HepG2 (cell line): Measurements from ENCODE around the gene AXIN1. TPM values are rescaled to one million over a fixed set of nuclear protein-coding genes. Genes with fewer than 3 reads are reported as not detected.

Experiments
- ATAC-seq: fragments of 200-7000 bp; cut with Tn5 transposase; 3 replicates; pipeline ENCODE4 v1.9.1; 2020; ENCODE audit warnings: mild to moderate bottlenecking, moderate library complexity
- BruUV-seq: library from RNA; stranded (reverse); fragments of 400-500 nt; replicated peaks from 2 replicates; lab custom pipeline; 2021; lab: Mats Ljungman, UMichigan
- CTCF ChIA-PET: fragments of 300-600 bp; formaldehyde crosslinking; extraction: SDS; loops from one replicate; lab custom pipeline; 2021; ENCODE audit warnings: low total read pairs, inconsistent platforms, low intra/inter-chr PET ratio; lab: Yijun Ruan, JAX
- POLR2A ChIA-PET: fragments of 350-600 bp; sonication (Branson Sonifier 250); formaldehyde crosslinking; loops from one replicate; lab custom pipeline; 2020; ENCODE audit warnings: antibody characterized with exemption, inconsistent platforms; lab: Yijun Ruan, JAX
- DNase-seq: peaks from one replicate; pipeline ENCODE4 v3.0.0-alpha.2; 2015; ENCODE audit warnings: low spot score
- FAIRE-seq: peaks from 3 replicates; lab custom pipeline; 2011; peaks lifted over from hg19 to GRCh38; lab: Jason Lieb, UNC
- H2AFZ ChIP-seq: one replicate; pipeline ENCODE4 v1.6.1; 2011; ENCODE audit warnings: low read length, inconsistent platforms
- H3K27ac ChIP-seq: fragments of 300-600 bp; 3 replicates; pipeline ENCODE4 v1.8.0; 2011; ENCODE audit warnings: mixed run types, mild to moderate bottlenecking, mixed read lengths, low read length, inconsistent platforms; ENCODE audit not compliant: insufficient read depth; ENCODE audit errors: extremely low read length
- H3K27me3 ChIP-seq, 2 experiments: fragments of 200-600 bp in 1 of 2; 2 replicates in 1 of 2; 3 replicates in 1 of 2; pipeline versions ENCODE4 v1.6.0 to v1.8.0; 2011; ENCODE audit warnings: low read length in 2 of 2, mild to moderate bottlenecking in 2 of 2, moderate library complexity in 2 of 2, inconsistent platforms in 1 of 2; ENCODE audit not compliant: insufficient read depth in 2 of 2, control insufficient read depth in 1 of 2
- H3K36me3 ChIP-seq, 2 experiments: fragments of 200-600 bp in 1 of 2; replicated peaks in 1 of 2; 2 replicates in 1 of 2; 3 replicates in 1 of 2; pipeline versions ENCODE4 v1.5.1 to v1.8.0; 2011; ENCODE audit warnings: low read length in 2 of 2, inconsistent platforms in 1 of 2; ENCODE audit not compliant: insufficient read depth in 2 of 2, control insufficient read depth in 1 of 2
- H3K4me1 ChIP-seq: 2 replicates; pipeline ENCODE4 v1.5.1; 2012; ENCODE audit warnings: low read length, inconsistent platforms; ENCODE audit not compliant: insufficient read depth
- H3K4me2 ChIP-seq: 2 replicates; pipeline ENCODE4 v1.6.0; 2011; ENCODE audit warnings: low read depth, low read length, inconsistent platforms
- H3K4me3 ChIP-seq, 3 experiments: fragments of 200-600 bp in 1 of 3; sonication (generic), shearing (Covaris generic) in 1 of 3; replicated peaks in 1 of 3; 2 replicates each; pipeline ENCODE4 v1.5.1; 2011 to 2016; ENCODE audit warnings: low read length in 3 of 3, inconsistent platforms in 2 of 3, low read depth in 2 of 3, mild to moderate bottlenecking in 2 of 3, control low read depth in 1 of 3, mixed read lengths in 1 of 3; ENCODE audit not compliant: insufficient read depth in 1 of 3
- H3K79me2 ChIP-seq: one replicate; pipeline ENCODE4 v1.6.1; 2011; ENCODE audit warnings: low read length, inconsistent platforms; ENCODE audit not compliant: insufficient read depth
- H3K9ac ChIP-seq: 2 replicates; pipeline ENCODE4 v1.6.0; 2011; ENCODE audit warnings: mild to moderate bottlenecking, low read depth, low read length, inconsistent platforms; ENCODE audit not compliant: insufficient read depth
- H3K9me3 ChIP-seq: 2 replicates; pipeline ENCODE4 v1.5.1; 2012; ENCODE audit warnings: mild to moderate bottlenecking, low read length
- H4K20me1 ChIP-seq: 2 replicates; pipeline ENCODE4 v1.6.0; 2011; ENCODE audit warnings: inconsistent platforms, mild to moderate bottlenecking, low read length, moderate library complexity; ENCODE audit not compliant: insufficient read depth
- CAMTA2 ChIP-seq: sonication (generic); formaldehyde crosslinking; IDR thresholded peaks from 2 replicates; pipeline ENCODE4 v1.4.0; 2020; ENCODE audit warnings: mild to moderate bottlenecking, missing genetic modification reagents, borderline replicate concordance
- GTF2F1 ChIP-seq: fragments of 150-350 bp; IDR thresholded peaks from 2 replicates; pipeline ENCODE4 v1.6.1; 2014; ENCODE audit warnings: low read length
- HBP1 ChIP-seq: IDR thresholded peaks from 2 replicates; pipeline ENCODE4 v1.6.1; 2016; ENCODE audit warnings: low read depth, control low read depth
- KLF16 ChIP-seq, 2 experiments: sonication (generic) in 1 of 2; formaldehyde crosslinking in 1 of 2; IDR thresholded peaks; 2 replicates each; pipeline versions ENCODE4 v1.6.1 to v1.8.0; 2016 to 2023; ENCODE audit warnings: missing genetic modification reagents in 2 of 2, missing compliant biosample characterization in 1 of 2
- MIXL1 ChIP-seq: IDR thresholded peaks from 2 replicates; pipeline ENCODE4 v1.6.1; 2016
- NFKBIZ ChIP-seq: IDR thresholded peaks from 2 replicates; pipeline ENCODE4 v1.6.1; 2018; ENCODE audit warnings: missing genetic modification reagents, missing compliant biosample characterization
- SMAD3 ChIP-seq: sonication (generic); formaldehyde crosslinking; IDR thresholded peaks from 2 replicates; pipeline ENCODE4 v1.4.0; 2020; ENCODE audit warnings: missing genetic modification reagents
- SNRNP70 ChIP-seq: fragments of 200-400 bp; formaldehyde crosslinking; IDR thresholded peaks from 2 replicates; pipeline ENCODE4 v1.6.1; 2017; ENCODE audit warnings: mild to moderate bottlenecking, low read depth, low read length, moderate library complexity
- TEAD2 ChIP-seq: sonication (generic); formaldehyde crosslinking; IDR thresholded peaks from 2 replicates; pipeline ENCODE4 v1.9.0; 2021; ENCODE audit warnings: missing genetic modification reagents
- ZBTB7A ChIP-seq: sonication (generic); formaldehyde crosslinking; IDR thresholded peaks from 2 replicates; pipeline ENCODE4 v1.8.0; 2022; ENCODE audit warnings: mild to moderate bottlenecking, missing genetic modification reagents
- ZFAT ChIP-seq: sonication (generic); formaldehyde crosslinking; conservative IDR thresholded peaks from 2 replicates; pipeline ENCODE4 v1.8.1; 2023; ENCODE audit warnings: missing genetic modification reagents, inconsistent platforms
- ZNF260 ChIP-seq: sonication (generic); formaldehyde crosslinking; IDR thresholded peaks from 2 replicates; pipeline ENCODE4 v1.4.0; 2020; ENCODE audit warnings: missing genetic modification reagents, low read depth, mild to moderate bottlenecking, borderline replicate concordance
- ZNF34 ChIP-seq: sonication (generic); formaldehyde crosslinking; IDR thresholded peaks from 2 replicates; pipeline ENCODE4 v1.4.0; 2020; ENCODE audit warnings: mild to moderate bottlenecking, missing genetic modification reagents, borderline replicate concordance
- ZNF354B ChIP-seq: sonication (generic); formaldehyde crosslinking; IDR thresholded peaks from 2 replicates; pipeline ENCODE4 v1.8.0; 2022; ENCODE audit warnings: mild to moderate bottlenecking, missing genetic modification reagents
- ZNF616 ChIP-seq: sonication (generic); formaldehyde crosslinking; IDR thresholded peaks from 2 replicates; pipeline ENCODE4 v1.5.0; 2020; ENCODE audit warnings: low read depth, mild to moderate bottlenecking, missing genetic modification reagents
- ZNF691 ChIP-seq: sonication (generic); formaldehyde crosslinking; IDR thresholded peaks from 2 replicates; pipeline ENCODE4 v1.4.0; 2020; ENCODE audit warnings: missing genetic modification reagents, low read depth, mild to moderate bottlenecking, borderline replicate concordance
- WGBS: methylation state at CpG from one replicate; pipeline ENCODE4 v1.1.6; 2017; ENCODE audit warnings: low lambda C conversion rate; 5-methylcytosine and 5-hydroxymethylcytosine counted together
- in situ Hi-C: cut with HindIII; loops from 2 replicates; pipeline ENCODE4 v1.10.0; 2017; ENCODE audit warnings: low pct_unique_long_range_greater_than_20kb; ENCODE audit not compliant: extremely low pct_ligation_motif_present
- intact Hi-C: fragments of 100-400 bp; cut with micrococcal nuclease; formaldehyde crosslinking; loops from one replicate; pipeline ENCODE4 v1.10.0; 2022; ENCODE audit not compliant: unreplicated experiment
- polyA plus RNA-seq, 8 experiments: library from polyadenylated mRNA; depleted of rRNA in 3 of 8; stranded (reverse) in 7 of 8; unstranded in 1 of 8; fragments of >200 nt; fragmentation: Illumina TruSeq in 4 of 8; extraction: Trizol in 4 of 8; gene quantifications; 2 replicates each; pipeline versions ENCODE4 v1.2.1 to v1.2.3, GENCODE V29; 2011 to 2016; ENCODE audit warnings: low read depth in 4 of 8, missing spikeins in 1 of 8, mixed read lengths in 1 of 8; ENCODE audit not compliant: insufficient read depth in 1 of 8
- total RNA-seq, 5 experiments: library from RNA; depleted of rRNA; stranded (reverse); fragments of >200 nt; fragmentation: Illumina TruSeq; extraction: Trizol; gene quantifications; 2 replicates each; pipeline ENCODE4 v1.2.3, GENCODE V29; 2016; ENCODE audit warnings: low read depth in 1 of 5
- TF ChIP-seq, protein P1 (sequence below): sonication (generic); formaldehyde crosslinking; IDR thresholded peaks from 2 replicates; pipeline ENCODE4 v1.4.0; 2020; ENCODE audit warnings: missing genetic modification reagents

The AXIN1 gene
- total and polyA plus RNA-seq, 2 of the 13 experiments (the other 11 are each of a cell fraction or from before 2014, with no cell fraction given), result 24.0 to 26.0 TPM

DNA sequence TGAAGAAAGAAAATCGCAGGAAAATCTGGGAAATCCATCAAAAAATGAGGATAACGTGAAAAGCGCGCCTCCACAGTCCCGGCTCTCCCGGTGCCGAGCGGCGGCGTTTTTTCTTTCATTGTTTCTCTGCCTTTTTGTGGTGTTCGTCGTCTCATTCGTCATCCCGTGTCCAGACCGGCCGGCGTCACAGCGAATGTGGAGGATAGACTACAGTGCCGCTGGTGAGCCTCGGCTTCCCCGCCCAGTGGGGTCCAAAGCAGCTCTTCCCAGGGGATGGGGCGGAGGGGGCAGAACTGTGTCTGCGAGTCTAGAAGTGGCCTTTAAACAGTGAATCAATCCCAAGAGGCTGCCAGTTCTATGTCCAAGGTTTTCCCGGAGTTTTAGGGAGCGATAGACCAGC, 98.1 kb downstream of the AXIN1 start:
- no peaks in the 10 kb centered on the region for H3K27me3 ChIP-seq
- POLR2A ChIA-PET, result no interaction called here
- DNase-seq (no peak), ATAC-seq (no peak)
- H2AFZ ChIP-seq, result no peak overlapping the region
- H3K27ac ChIP-seq, result no peak overlapping the region
- intact Hi-C loops, result no loop called here
- no peaks in the 10 kb centered on the region for H4K20me1 ChIP-seq
- in situ Hi-C loops, result no loop called here
- TF ChIP-seq GTF2F1, result no peak
- TF ChIP-seq MIXL1 (CRISPR knock-in tag), result no peak
- TF ChIP-seq, all 625 proteins: peak for 0
- Histone ChIP-seq H3K79me2 (no peaks in the 10 kb centered on the region), H3K9me3 (no peaks in the 10 kb centered on the region), H3K4me3 (no peak overlapping the region), H3K36me3 (peaks cover 8 to 33% of the 10 kb centered on the region in 2 experiments; a peak in 4 of 5 replicates), H3K9ac (no peak overlapping the region), H3K4me1 (no peaks in the 10 kb centered on the region; the same call in 1 of the 2 replicates), H3K4me2 (no peak overlapping the region)
- CTCF ChIA-PET, result no interaction called here
- 96% methylated on average over 25 of the region's 25 CpGs for WGBS
- BruUV-seq, result no TSS peak
- FAIRE-seq, result no peak

- ChIA-PET POLR2A (no interaction called here), CTCF (no interaction called here)
- Histone ChIP-seq H4K20me1 (no peaks in the 10 kb centered on the region), H3K27me3 (no peaks in the 10 kb centered on the region), H3K4me1 (no peaks in the 10 kb centered on the region; the same call in 1 of the 2 replicates), H3K4me2 (no peak overlapping the region), H2AFZ (no peak overlapping the region), H3K4me3 (no peak overlapping the region), H3K36me3 (peaks cover 7 to 27% of the 10 kb centered on the region in 2 experiments; a peak in 3 of 5 replicates), H3K27ac (no peak overlapping the region), H3K79me2 (no peaks in the 10 kb centered on the region), H3K9ac (no peak overlapping the region), H3K9me3 (no peaks in the 10 kb centered on the region)
- intact Hi-C loops (no loop called here), in situ Hi-C loops (no loop called here)
- WGBS, result 100% methylated on average over 5 of the region's 6 CpGs
- DNase-seq, result no peak
- BruUV-seq, result no TSS peak
- ATAC-seq, result no peak
- no peak for FAIRE-seq
- TF ChIP-seq KLF16 (CRISPR knock-in tag; IDR thresholded peaks at IDR 0.05) (no peak), ZFAT (CRISPR knock-in tag) (no peak), ZNF34 (no peak), ZNF260 (CRISPR knock-in tag) (no peak), ZNF616 (CRISPR knock-in tag) (no peak), SNRNP70 (no peak), ZBTB7A (CRISPR knock-in tag) (no peak), HBP1 (CRISPR knock-in tag) (no peak), NFKBIZ (no peak), ZNF691 (CRISPR knock-in tag) (no peak), CAMTA2 (CRISPR knock-in tag) (no peak), TEAD2 (CRISPR knock-in tag) (no peak), SMAD3 (CRISPR knock-in tag) (no peak), ZNF354B (CRISPR knock-in tag) (no peak)
- TF ChIP-seq, protein P1, sequence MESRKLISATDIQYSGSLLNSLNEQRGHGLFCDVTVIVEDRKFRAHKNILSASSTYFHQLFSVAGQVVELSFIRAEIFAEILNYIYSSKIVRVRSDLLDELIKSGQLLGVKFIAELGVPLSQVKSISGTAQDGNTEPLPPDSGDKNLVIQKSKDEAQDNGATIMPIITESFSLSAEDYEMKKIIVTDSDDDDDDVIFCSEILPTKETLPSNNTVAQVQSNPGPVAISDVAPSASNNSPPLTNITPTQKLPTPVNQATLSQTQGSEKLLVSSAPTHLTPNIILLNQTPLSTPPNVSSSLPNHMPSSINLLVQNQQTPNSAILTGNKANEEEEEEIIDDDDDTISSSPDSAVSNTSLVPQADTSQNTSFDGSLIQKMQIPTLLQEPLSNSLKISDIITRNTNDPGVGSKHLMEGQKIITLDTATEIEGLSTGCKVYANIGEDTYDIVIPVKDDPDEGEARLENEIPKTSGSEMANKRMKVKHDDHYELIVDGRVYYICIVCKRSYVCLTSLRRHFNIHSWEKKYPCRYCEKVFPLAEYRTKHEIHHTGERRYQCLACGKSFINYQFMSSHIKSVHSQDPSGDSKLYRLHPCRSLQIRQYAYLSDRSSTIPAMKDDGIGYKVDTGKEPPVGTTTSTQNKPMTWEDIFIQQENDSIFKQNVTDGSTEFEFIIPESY, result no peak
These were observed 98.7 kb downstream of the AXIN1 start for GRCh38 chr16:253833-254232.
